GM23338 (cell line): ENCODE data around the gene OR2S2. TPM values are rescaled to one million over a fixed set of nuclear protein-coding genes. Genes with fewer than 3 reads are reported as not detected.

Experiments
- ATAC-seq: fragments of 200-7000 bp; cut with Tn5 transposase; 3 replicates; pipeline ENCODE4 v1.9.1; 2020
- DNase-seq: peaks from one replicate; pipeline ENCODE4 v3.0.0-alpha.2; 2015; ENCODE audit warnings: low spot score
- H2AFZ ChIP-seq: fragments of 200-600 bp; sonication (generic); 2 replicates; pipeline ENCODE4 v1.8.0; 2016; ENCODE audit warnings: antibody characterized with exemption, mild to moderate bottlenecking, moderate library complexity
- H3F3A ChIP-seq: fragments of 200-600 bp; sonication (generic); replicated peaks from 2 replicates; pipeline ENCODE4 v1.8.0; 2017; ENCODE audit warnings: antibody characterized with exemption, mixed run types, low read depth
- H3K27ac ChIP-seq: fragments of 200-600 bp; sonication (generic); 2 replicates; pipeline ENCODE4 v1.6.1; 2016; ENCODE audit warnings: low read depth
- H3K27me3 ChIP-seq: fragments of 200-600 bp; sonication (generic); 2 replicates; pipeline ENCODE4 v1.8.0; 2016; ENCODE audit warnings: mild to moderate bottlenecking, mixed run types, moderate library complexity; ENCODE audit not compliant: insufficient read depth
- H3K36me3 ChIP-seq: fragments of 200-600 bp; sonication (generic); 2 replicates; pipeline ENCODE4 v1.8.0; 2016; ENCODE audit warnings: mild to moderate bottlenecking; ENCODE audit not compliant: insufficient read depth
- H3K4me1 ChIP-seq: fragments of 200-600 bp; sonication (generic); 2 replicates; pipeline ENCODE4 v1.8.0; 2016; ENCODE audit warnings: mild to moderate bottlenecking, moderate library complexity; ENCODE audit not compliant: insufficient read depth
- H3K4me2 ChIP-seq: fragments of 200-600 bp; sonication (generic); 2 replicates; pipeline ENCODE4 v1.7.1; 2017; ENCODE audit warnings: mixed run types
- H3K4me3 ChIP-seq: fragments of 200-600 bp; sonication (generic); 2 replicates; pipeline ENCODE4 v1.6.1; 2016; ENCODE audit warnings: mixed run types
- H3K79me2 ChIP-seq: fragments of 200-600 bp; sonication (generic); replicated peaks from 2 replicates; pipeline ENCODE4 v1.8.0; 2017; ENCODE audit warnings: mild to moderate bottlenecking; ENCODE audit not compliant: insufficient read depth
- H3K9me2 ChIP-seq: fragments of 200-600 bp; sonication (generic); 2 replicates; pipeline ENCODE4 v1.8.0; 2017; ENCODE audit not compliant: insufficient read depth
- H4K20me1 ChIP-seq: fragments of 200-600 bp; sonication (generic); replicated peaks from 2 replicates; pipeline ENCODE4 v1.8.0; 2017; ENCODE audit warnings: mild to moderate bottlenecking; ENCODE audit not compliant: insufficient read depth
- H3K27ac Mint-ChIP-seq: 2 replicates; pipeline ENCODE4 v1.8.0; 2020; ENCODE audit warnings: inconsistent platforms, mild to moderate bottlenecking, moderate library complexity, mixed read lengths
- H3K27me3 Mint-ChIP-seq: 3 replicates; pipeline ENCODE4 v1.8.0; 2022; ENCODE audit warnings: low read depth, mild to moderate bottlenecking, moderate library complexity, mixed read lengths, inconsistent platforms; ENCODE audit not compliant: insufficient read depth, poor library complexity
- H3K36me3 Mint-ChIP-seq: 3 replicates; pipeline ENCODE4 v1.8.0; 2021; ENCODE audit warnings: low read depth, mild to moderate bottlenecking, inconsistent platforms, moderate library complexity, mixed read lengths
- H3K4me1 Mint-ChIP-seq: 3 replicates; pipeline ENCODE4 v1.8.0; 2020; ENCODE audit warnings: mild to moderate bottlenecking, inconsistent platforms, mixed read lengths
- H3K4me3 Mint-ChIP-seq: 3 replicates; pipeline ENCODE4 v1.8.0; 2021; ENCODE audit warnings: moderate library complexity, mild to moderate bottlenecking, inconsistent platforms, mixed read lengths
- H3K9me3 Mint-ChIP-seq: 3 replicates; pipeline ENCODE4 v1.8.0; 2020; ENCODE audit warnings: moderate library complexity, mild to moderate bottlenecking, inconsistent platforms, mixed read lengths
- CREB1 ChIP-seq: fragments of 250-450 bp; sonication (Bioruptor Pico); IDR thresholded peaks from 2 replicates; pipeline ENCODE4 v1.5.0; 2020; ENCODE audit warnings: low read depth, mild to moderate bottlenecking, moderate library complexity
- CTCF ChIP-seq, 2 experiments: fragments of 200-600 bp in 1 of 2; sonication (generic) in 1 of 2; conservative IDR thresholded peaks; 2 replicates each; pipeline versions ENCODE4 v1.5.1 to v1.6.1; 2016 to 2017; ENCODE audit warnings: antibody characterized with exemption in 2 of 2, low read depth in 2 of 2, mild to moderate bottlenecking in 2 of 2, moderate library complexity in 1 of 2
- ETS1 ChIP-seq: IDR thresholded peaks from 2 replicates; pipeline ENCODE4 v1.6.1; 2016; ENCODE audit warnings: antibody characterized with exemption
- EZH2 ChIP-seq: fragments of 200-600 bp; sonication (generic); IDR thresholded peaks from one replicate; pipeline ENCODE4 v1.8.0; 2017; ENCODE audit warnings: antibody characterized with exemption, mild to moderate bottlenecking, low read depth; ENCODE audit not compliant: unreplicated experiment
- EZH2phosphoT487 ChIP-seq: fragments of 200-600 bp; sonication (generic); IDR thresholded peaks from one replicate; pipeline ENCODE4 v1.8.1; 2018; ENCODE audit warnings: antibody characterized with exemption; ENCODE audit not compliant: unreplicated experiment
- NANOG ChIP-seq: IDR thresholded peaks from 2 replicates; pipeline ENCODE4 v1.6.1; 2016; ENCODE audit warnings: antibody characterized with exemption, borderline replicate concordance
- POLR2AphosphoS5 ChIP-seq: IDR thresholded peaks from 2 replicates; pipeline ENCODE4 v1.6.1; 2016; ENCODE audit warnings: antibody characterized with exemption, low read depth
- STAT1 ChIP-seq: IDR thresholded peaks from one replicate; pipeline ENCODE4 v1.6.1; 2016; ENCODE audit warnings: antibody characterized with exemption; ENCODE audit not compliant: unreplicated experiment
- ZNF331 ChIP-seq: fragments of 250-450 bp; sonication (Bioruptor Pico); IDR thresholded peaks from 2 replicates; pipeline ENCODE4 v1.5.0; 2020; ENCODE audit warnings: low read depth, mild to moderate bottlenecking, moderate library complexity
- polyA plus RNA-seq: library from polyadenylated mRNA; unstranded; fragments of >200 nt; fragmentation: Nextera tagmentation; extraction: Ambion mirVana; gene quantifications from 2 replicates; pipeline ENCODE4 v1.2.1, GENCODE V29; 2016
- total RNA-seq: library from RNA; depleted of rRNA; stranded (reverse); fragments of >200 nt; shearing (Covaris generic); gene quantifications from 2 replicates; pipeline ENCODE4 v1.2.3, GENCODE V29; 2014

Gene OR2S2
- total and polyA plus RNA-seq, 2 experiments from 2014 or later = not detected

GRCh38 chr9:35965011-35965410, 7.1 kb upstream of the OR2S2 start:
- ATAC-seq = no peak
- peaks cover 3% of the 10 kb centered on the region; the same call in 2 of the 3 replicates for H3K4me1 Mint-ChIP-seq
- H3K27me3 ChIP-seq = 0 out of 2 replicates have a peak, but pooled peaks cover 3% of the 10 kb centered on the region
- H3F3A ChIP-seq = no peaks in the 10 kb centered on the region
- no peak overlapping the region for H3K4me3 Mint-ChIP-seq
- H3K27ac ChIP-seq = no peak overlapping the region
- H4K20me1 ChIP-seq = no peaks in the 10 kb centered on the region
- TF ChIP-seq EZH2phosphoT487 (no peak), STAT1 (no peak), ETS1 (no peak), NANOG (no peak), POLR2AphosphoS5 (no peak), CREB1 (CRISPR knock-in tag) (no peak), EZH2 (no peak), CTCF (conservative IDR thresholded peaks at IDR 0.05; ENCODE audit: low read depth in 2 of 2) (no peak)
- no peaks in the 10 kb centered on the region for H3K79me2 ChIP-seq
- no peak overlapping the region for H3K4me2 ChIP-seq
- no peaks in the 10 kb centered on the region for H3K9me2 ChIP-seq
- peaks cover 5% of the 10 kb centered on the region for H3K27me3 Mint-ChIP-seq
- no peaks in the 10 kb centered on the region for H3K36me3 Mint-ChIP-seq
- no peaks in the 10 kb centered on the region for H3K36me3 ChIP-seq
- H3K9me3 Mint-ChIP-seq = no peaks in the 10 kb centered on the region
- H3K4me1 ChIP-seq = peaks cover 4% of the 10 kb centered on the region; the same call in 1 of the 2 replicates
- DNase-seq = no peak
- no peak overlapping the region for H3K27ac Mint-ChIP-seq
- no peak overlapping the region for H3K4me3 ChIP-seq
- no peak overlapping the region for H2AFZ ChIP-seq

- H3K36me3 Mint-ChIP-seq = no peaks in the 10 kb centered on the region
- H3K79me2 ChIP-seq = no peaks in the 10 kb centered on the region
- H3K27ac ChIP-seq = no peak overlapping the region
- peak overlapping the region; percentile 96 for H2AFZ ChIP-seq
- H3K36me3 ChIP-seq = no peaks in the 10 kb centered on the region
- peak; percentile 95 for ATAC-seq
- no peaks in the 10 kb centered on the region for H3F3A ChIP-seq
- H3K9me2 ChIP-seq = no peaks in the 10 kb centered on the region
- DNase-seq = peak; percentile 69
- H3K4me3 Mint-ChIP-seq = no peak overlapping the region
- no peaks in the 10 kb centered on the region for H4K20me1 ChIP-seq
- H3K27me3 Mint-ChIP-seq = peaks cover 5% of the 10 kb centered on the region
- peaks cover 3% of the 10 kb centered on the region; the same call in 2 of the 3 replicates for H3K4me1 Mint-ChIP-seq
- H3K9me3 Mint-ChIP-seq = no peaks in the 10 kb centered on the region
- H3K27me3 ChIP-seq = 0 out of 2 replicates have a peak, but pooled peaks cover 3% of the 10 kb centered on the region
- peak overlapping the region; percentile 68; the same call in 1 of the 2 replicates for H3K4me2 ChIP-seq
- H3K27ac Mint-ChIP-seq = no peak overlapping the region; the same call in 1 of the 2 replicates
- TF ChIP-seq ZNF331 (CRISPR knock-in tag) = no peak
- H3K4me3 ChIP-seq = 0 out of 2 replicates have a peak overlapping the region, but pooled peaks have one; percentile 23
- H3K4me1 ChIP-seq = peaks cover 4% of the 10 kb centered on the region; the same call in 1 of the 2 replicates
Observed at GRCh38 chr9:35962126-35962906, 4.4 kb upstream of the OR2S2 start.
